Upper lobe of right lung (tissue), 1 donor: ENCODE results near the gene NSG1. TPM values are rescaled to one million over a fixed set of nuclear protein-coding genes. Genes with fewer than 3 reads are reported as not detected.
A peak's percentile ranks its signal among the peaks of the same experiment; 100 is the strongest.

ENCODE experiments used
- ATAC-seq: fragments of 200-7000 bp; cut with Tn5 transposase; one replicate; pipeline ENCODE4 v1.9.1; 2020; ENCODE audit warnings: mild to moderate bottlenecking, moderate library complexity
- DNase-seq: peaks from one replicate; pipeline ENCODE4 v3.0.0-alpha.2; 2020
- H3K27ac ChIP-seq: fragments of 200-600 bp; one replicate; pipeline ENCODE4 v1.8.0; 2022
- H3K27me3 ChIP-seq: fragments of 200-600 bp; one replicate; pipeline ENCODE4 v1.8.0; 2022; ENCODE audit warnings: mild to moderate bottlenecking
- H3K36me3 ChIP-seq: fragments of 200-600 bp; one replicate; pipeline ENCODE4 v1.8.0; 2022
- H3K4me1 ChIP-seq: fragments of 200-600 bp; one replicate; pipeline ENCODE4 v1.8.0; 2022
- H3K4me3 ChIP-seq: fragments of 200-600 bp; one replicate; pipeline ENCODE4 v1.8.0; 2022; ENCODE audit warnings: mild to moderate bottlenecking
- H3K9me3 ChIP-seq: fragments of 200-600 bp; one replicate; pipeline ENCODE4 v1.8.0; 2022
- CTCF ChIP-seq: fragments of 200-600 bp; IDR thresholded peaks from one replicate; pipeline ENCODE4 v1.8.0; 2022; ENCODE audit warnings: antibody characterized with exemption
- intact Hi-C: fragments of 100-400 bp; cut with DNase I; formaldehyde crosslinking; loops from one replicate; pipeline ENCODE4 v1.11.0; 2022
- total RNA-seq: library from RNA; stranded (reverse); fragmentation: NEBNext Ultra II Directional; extraction: Animal tissue kit (Norgen Biotek cat#: 25700); gene quantifications from one replicate; pipeline ENCODE4 v1.2.1, GENCODE V29; 2021
- donor health status: DM: no; HTN: yes; CAD: no; lungs with severe emphysema.

The NSG1 gene
- total RNA-seq, 1 donor from 2014 or later: 1.5 TPM

GRCh38 chr4:4356106-4357041 lies 30.5 kb upstream of the NSG1 start:
- no peak overlapping the region for H3K27ac ChIP-seq
- peak; percentile 40 for DNase-seq

GRCh38 chr4:4358093-4358854 lies 28.6 kb upstream of the NSG1 start:
- TF ChIP-seq CTCF: no peak
- intact Hi-C loops: no loop called here
- H3K4me3 ChIP-seq: no peak overlapping the region
- H3K4me1 ChIP-seq: no peaks in the 10 kb centered on the region
- H3K27ac ChIP-seq: no peak overlapping the region
- peaks cover 20% of the 10 kb centered on the region for H3K27me3 ChIP-seq
- ATAC-seq (no peak), DNase-seq (no peak)
- no peaks in the 10 kb centered on the region for H3K36me3 ChIP-seq
- no peaks in the 10 kb centered on the region for H3K9me3 ChIP-seq

More at GRCh38 chr4:4356106-4357041, 30.5 kb upstream of the NSG1 start:
- Histone ChIP-seq H3K4me1 (no peaks in the 10 kb centered on the region), H3K36me3 (no peaks in the 10 kb centered on the region), H3K9me3 (no peaks in the 10 kb centered on the region), H3K4me3 (no peak overlapping the region), H3K27me3 (peaks cover 20% of the 10 kb centered on the region)
- no peak for TF ChIP-seq CTCF
- intact Hi-C loops: no loop called here
- no peak for ATAC-seq

GRCh38 chr4:4361883-4362282 lies 25.0 kb upstream of the NSG1 start:
- no peak for ATAC-seq
- Histone ChIP-seq H3K36me3 (no peaks in the 10 kb centered on the region), H3K27ac (no peak overlapping the region), H3K4me3 (no peak overlapping the region), H3K4me1 (no peaks in the 10 kb centered on the region), H3K27me3 (peaks cover 15% of the 10 kb centered on the region), H3K9me3 (no peaks in the 10 kb centered on the region)
- intact Hi-C loops: no loop called here
- no peak for TF ChIP-seq CTCF
- no peak for DNase-seq

GRCh38 chr4:4362991-4363697 lies 23.8 kb upstream of the NSG1 start:
- DNase-seq: peak; percentile 34
- intact Hi-C loops: no loop called here

More at GRCh38 chr4:4362991-4363697, 23.8 kb upstream of the NSG1 start:
- H3K27ac ChIP-seq: no peak overlapping the region
- H3K9me3 ChIP-seq: no peaks in the 10 kb centered on the region
- no peak for TF ChIP-seq CTCF
- no peaks in the 10 kb centered on the region for H3K36me3 ChIP-seq
- H3K27me3 ChIP-seq: peaks cover 15% of the 10 kb centered on the region
- no peak overlapping the region for H3K4me3 ChIP-seq
- ATAC-seq: peak; percentile 28
- H3K4me1 ChIP-seq: no peaks in the 10 kb centered on the region
